HCT116 (cell line): ENCODE results near the gene TSPAN16.

Source experiments
- CEBPB ChIP-seq: IDR thresholded peaks from 2 replicates; pipeline ENCODE4 v1.6.1; 2012; ENCODE audit warnings: low read depth
- CTCF ChIP-seq, 3 experiments: fragments of 200-600 bp in 1 of 3; sonication (generic) in 1 of 3; IDR thresholded peaks in 2 of 3; conservative IDR thresholded peaks in 1 of 3; 2 replicates each; pipeline ENCODE4 v1.5.1; 2012 to 2017; ENCODE audit warnings: low read depth in 2 of 3, low read length in 2 of 3, antibody characterized with exemption in 1 of 3, borderline replicate concordance in 1 of 3, control low read depth in 1 of 3, mild to moderate bottlenecking in 1 of 3, mixed read lengths in 1 of 3, mixed run types in 1 of 3, moderate library complexity in 1 of 3; ENCODE audit not compliant: insufficient read depth in 1 of 3
- EZH2 ChIP-seq: fragments of 200-600 bp; sonication (generic); IDR thresholded peaks from 2 replicates; pipeline ENCODE4 v1.6.1; 2017; ENCODE audit warnings: antibody characterized with exemption, mixed run types
- MAX ChIP-seq: IDR thresholded peaks from 2 replicates; pipeline ENCODE4 v1.6.1; 2012
- POLR2AphosphoS5 ChIP-seq: IDR thresholded peaks from 2 replicates; pipeline ENCODE4 v1.6.1; 2011; ENCODE audit warnings: mild to moderate bottlenecking, low read depth, low read length, moderate library complexity
- SIN3A ChIP-seq: IDR thresholded peaks from 2 replicates; pipeline ENCODE4 v1.6.1; 2012; ENCODE audit warnings: low read depth
- SP1 ChIP-seq: IDR thresholded peaks from 2 replicates; pipeline ENCODE4 v1.6.1; 2012; ENCODE audit warnings: low read depth

GRCh38 chr19:11268783-11269267 is 27.1 kb upstream of the TSPAN16 start:
- TF ChIP-seq CEBPB: no peak
- TF ChIP-seq MAX: no peak
- TF ChIP-seq CTCF (IDR thresholded peaks at IDR 0.05 in 2 of 3, conservative IDR thresholded peaks at IDR 0.05 in 1 of 3; ENCODE audit: borderline replicate concordance in 1 of 3, insufficient read depth in 1 of 3, low read depth in 2 of 3, low read length in 2 of 3): no peak
- no peak for TF ChIP-seq SP1
- TF ChIP-seq POLR2AphosphoS5: no peak
- no peak for TF ChIP-seq SIN3A
- no peak for TF ChIP-seq EZH2
